ENCODE measurements around the gene SPTBN2.

Gene SPTBN2

GRCh38 chr11:66700742-66701141 lies 28.3 kb downstream of the SPTBN2 start:
- no peak for DNase-seq

- no peak for DNase-seq
Measured at GRCh38 chr11:66700337-66700736, 28.7 kb downstream of the SPTBN2 start.

GRCh38 chr11:66698491-66698890 lies 30.5 kb downstream of the SPTBN2 start:
- no peak for DNase-seq

DNA sequence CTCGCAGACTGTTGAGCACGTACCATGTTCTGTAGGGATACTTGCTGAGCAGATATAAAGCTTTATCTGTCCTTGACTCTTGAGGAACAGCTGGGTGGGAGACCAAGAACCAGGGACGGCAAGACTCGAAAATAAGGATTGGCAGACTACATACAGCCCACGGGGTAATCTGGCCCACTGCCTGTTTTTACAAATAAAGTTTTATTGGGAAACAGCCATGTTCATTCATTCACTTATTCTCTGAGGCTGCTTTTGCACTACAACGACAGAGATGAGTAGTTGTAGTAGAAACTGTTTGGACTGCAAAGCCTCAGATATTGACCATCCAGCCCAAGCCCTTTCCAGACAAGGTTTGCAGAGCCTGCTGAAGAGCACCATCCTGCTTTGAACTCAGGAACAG lies 31.0 kb downstream of the SPTBN2 start:
- DNase-seq: no peak

GRCh38 chr11:66696146-66696545 lies 32.9 kb downstream of the SPTBN2 start:
- no peak for DNase-seq

- peak; percentile 79 for DNase-seq
Measured at GRCh38 chr11:66694732-66695207, 34.2 kb downstream of the SPTBN2 start.

DNA sequence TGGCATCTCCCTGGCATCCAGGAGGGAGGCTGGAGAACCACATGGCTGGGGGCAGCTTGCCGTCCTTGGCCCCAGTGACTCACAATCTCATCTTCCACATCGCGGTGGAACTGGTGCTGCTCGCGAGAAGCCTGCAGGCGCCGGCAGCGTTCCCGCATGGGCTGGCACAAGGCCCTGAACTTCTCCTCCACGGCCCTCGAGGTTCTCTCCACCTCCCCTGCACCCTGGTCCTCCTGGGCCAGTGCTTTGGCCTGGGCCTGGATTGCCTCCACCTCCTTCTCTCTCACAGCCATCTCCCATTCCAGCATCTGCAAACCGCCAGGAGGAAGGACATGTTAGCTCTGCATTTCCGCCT lies 35.0 kb downstream of the SPTBN2 start:
- DNase-seq: no peak

DNA sequence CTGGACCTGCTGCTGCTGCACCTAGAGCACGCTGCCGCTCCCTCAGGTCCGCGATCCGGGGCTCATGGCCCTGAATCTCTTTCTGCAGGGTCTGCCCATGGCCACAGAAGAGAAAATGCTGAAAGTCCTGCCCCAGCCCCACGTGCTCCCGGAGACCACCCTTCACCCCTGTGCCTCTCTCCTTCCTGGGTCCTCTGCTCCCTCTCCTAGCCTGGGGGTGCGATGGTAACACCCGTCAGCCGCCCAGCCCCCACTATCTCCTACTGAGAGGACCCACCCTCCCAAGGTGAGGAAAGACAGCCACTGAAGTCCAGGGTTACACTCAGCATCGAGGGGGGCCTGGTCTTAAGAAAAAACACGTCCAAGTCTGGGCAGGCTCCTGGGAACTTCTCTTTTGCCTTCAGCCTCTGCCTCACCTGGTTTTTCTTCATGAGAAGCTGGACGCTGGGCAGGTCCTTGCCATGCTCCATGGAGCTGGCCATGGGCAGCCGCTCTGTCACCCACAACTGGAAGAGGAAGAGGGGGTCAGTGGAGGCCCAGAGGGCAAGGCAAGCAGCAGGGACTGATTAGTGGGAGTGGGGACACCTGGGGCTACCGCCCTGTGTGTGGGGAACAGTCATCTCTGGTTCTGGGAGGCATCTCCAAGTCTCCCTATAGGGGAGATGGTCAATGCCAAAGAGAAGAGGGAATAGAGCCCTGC lies 35.5 kb downstream of the SPTBN2 start:
- DNase-seq: no peak

DNA sequence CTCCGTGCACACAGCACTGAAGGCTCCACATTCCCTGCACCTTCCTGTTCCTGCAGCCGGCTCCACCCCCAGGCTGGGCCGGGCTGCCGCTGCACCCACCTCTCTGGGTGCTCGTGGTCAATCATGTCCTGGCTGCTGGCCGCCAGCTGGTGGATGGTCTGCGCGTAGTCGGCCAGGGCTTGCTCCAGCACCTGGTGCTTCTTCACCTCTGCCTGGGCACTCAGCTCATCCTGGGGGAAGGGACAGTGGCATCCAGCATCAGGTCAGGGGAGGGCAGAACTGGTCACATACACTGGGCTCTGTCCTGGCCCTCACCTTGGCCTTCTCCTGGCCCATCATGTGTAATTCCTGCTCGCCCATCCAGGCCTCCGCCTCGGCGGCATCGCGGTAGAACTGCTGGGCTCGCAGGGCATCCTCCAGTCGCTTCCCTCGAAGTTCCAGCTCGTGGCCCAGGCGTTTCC lies 36.1 kb downstream of the SPTBN2 start:
- no peak for DNase-seq

- DNase-seq: no peak
Measured at GRCh38 chr11:66692446-66692845, 36.6 kb downstream of the SPTBN2 start.

DNA sequence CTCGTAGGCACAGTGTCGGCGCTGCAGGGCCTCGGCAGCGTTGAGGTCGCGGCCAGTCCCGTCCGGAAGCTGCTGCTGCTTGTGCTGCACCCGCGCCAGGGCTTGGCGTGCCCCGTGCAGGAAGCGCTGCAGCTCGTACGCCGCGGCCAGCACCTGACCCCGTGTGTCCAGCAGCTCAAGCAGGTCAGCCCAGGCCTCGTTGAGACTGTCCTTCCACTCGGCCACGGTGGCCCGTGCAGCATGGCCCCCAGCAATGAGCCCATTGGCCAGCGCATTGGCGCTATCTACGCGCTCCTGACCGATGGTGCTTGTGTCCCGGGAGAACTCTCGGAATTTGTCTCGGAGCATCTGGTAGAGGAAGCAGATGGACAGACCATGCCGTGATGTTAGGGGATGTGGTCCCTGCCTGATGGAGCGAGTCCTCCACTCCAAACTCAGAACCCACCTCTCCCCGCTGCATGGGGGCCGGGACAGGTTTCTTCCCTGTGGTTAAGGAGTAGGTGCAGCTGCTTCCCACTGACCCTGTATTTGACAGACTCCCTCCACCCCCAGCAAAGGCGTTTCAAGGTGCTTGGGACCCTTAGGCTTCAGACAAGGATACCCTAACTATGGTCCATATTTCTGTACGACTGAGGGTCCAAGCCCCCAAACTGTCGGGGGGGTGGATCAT lies 37.6 kb downstream of the SPTBN2 start:
- DNase-seq: no peak

GRCh38 chr11:66689661-66690590 lies 39.1 kb downstream of the SPTBN2 start:
- DNase-seq: no peak

DNA sequence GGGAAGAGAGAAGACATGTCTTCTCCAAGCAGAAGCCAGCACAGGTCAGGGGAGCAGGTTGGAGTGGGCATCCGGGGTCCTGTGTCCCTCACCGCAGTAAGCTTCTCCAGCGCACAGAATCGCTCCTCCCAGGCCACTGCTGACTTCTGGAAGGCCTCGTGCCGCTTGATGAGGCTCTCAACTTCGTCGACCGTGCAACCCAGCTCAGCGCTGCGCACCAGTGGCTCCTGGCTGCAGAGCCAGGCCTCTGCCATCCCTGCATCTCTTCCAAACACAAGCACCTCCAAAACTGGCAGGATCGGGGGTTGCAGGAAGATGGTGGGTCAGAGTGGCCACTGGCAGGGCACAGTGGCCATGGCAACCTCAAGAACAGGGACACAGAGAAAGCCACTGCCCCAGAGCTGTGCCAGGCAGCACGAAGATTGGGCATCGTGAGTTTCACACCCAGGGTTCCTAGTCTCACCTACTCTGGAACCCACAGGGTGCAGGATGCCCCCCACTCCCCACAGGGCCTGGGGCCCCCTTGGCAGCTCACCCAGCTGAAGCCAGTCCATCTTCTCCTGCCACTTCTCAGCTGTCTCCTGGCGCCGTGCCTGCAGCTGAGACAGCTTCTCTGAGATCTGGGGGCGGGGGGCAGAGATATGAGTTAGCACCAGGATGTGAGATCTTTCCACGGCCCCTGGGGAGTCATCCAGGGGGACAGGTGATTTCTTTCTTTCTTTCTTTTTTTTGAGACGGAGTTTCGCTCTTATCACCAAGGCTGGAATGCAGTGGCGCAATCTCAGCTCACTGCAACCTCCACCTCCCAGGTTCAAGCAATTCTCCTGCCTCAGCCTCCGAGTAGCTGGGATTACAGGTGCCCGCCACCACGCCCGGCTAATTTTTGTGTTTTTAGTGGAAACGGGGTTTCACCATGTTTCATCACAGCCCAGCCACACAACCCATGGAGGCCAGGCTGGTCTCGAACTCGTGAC lies 40.2 kb downstream of the SPTBN2 start:
- DNase-seq: no peak

DNA sequence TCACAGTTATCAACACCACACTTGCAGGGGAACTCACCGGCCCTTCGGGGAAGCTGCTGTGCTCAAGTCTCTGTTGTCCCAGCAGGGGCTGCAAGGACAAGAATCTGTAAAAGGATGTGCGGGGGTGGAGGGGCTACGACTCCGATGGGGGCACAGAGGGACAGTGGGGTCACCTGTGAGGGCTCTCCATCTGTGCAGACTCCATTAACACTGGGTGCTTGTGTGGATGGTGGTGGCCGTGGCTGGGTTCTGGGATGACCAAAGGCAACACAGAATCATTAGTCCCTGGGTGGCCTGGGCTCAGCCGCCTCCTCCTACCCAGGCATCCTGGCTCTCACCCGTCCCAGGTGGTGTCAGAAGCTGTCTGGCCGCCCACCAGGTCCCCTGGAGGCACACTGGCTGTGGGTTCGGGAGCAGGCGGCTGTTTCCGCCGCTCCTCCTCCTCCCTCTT lies 41.2 kb downstream of the SPTBN2 start:
- no peak for DNase-seq

GRCh38 chr11:66686801-66687750 lies 41.9 kb downstream of the SPTBN2 start:
- DNase-seq: no peak

GRCh38 chr11:66686100-66686785 lies 42.8 kb downstream of the SPTBN2 start:
- DNase-seq: no peak

DNA sequence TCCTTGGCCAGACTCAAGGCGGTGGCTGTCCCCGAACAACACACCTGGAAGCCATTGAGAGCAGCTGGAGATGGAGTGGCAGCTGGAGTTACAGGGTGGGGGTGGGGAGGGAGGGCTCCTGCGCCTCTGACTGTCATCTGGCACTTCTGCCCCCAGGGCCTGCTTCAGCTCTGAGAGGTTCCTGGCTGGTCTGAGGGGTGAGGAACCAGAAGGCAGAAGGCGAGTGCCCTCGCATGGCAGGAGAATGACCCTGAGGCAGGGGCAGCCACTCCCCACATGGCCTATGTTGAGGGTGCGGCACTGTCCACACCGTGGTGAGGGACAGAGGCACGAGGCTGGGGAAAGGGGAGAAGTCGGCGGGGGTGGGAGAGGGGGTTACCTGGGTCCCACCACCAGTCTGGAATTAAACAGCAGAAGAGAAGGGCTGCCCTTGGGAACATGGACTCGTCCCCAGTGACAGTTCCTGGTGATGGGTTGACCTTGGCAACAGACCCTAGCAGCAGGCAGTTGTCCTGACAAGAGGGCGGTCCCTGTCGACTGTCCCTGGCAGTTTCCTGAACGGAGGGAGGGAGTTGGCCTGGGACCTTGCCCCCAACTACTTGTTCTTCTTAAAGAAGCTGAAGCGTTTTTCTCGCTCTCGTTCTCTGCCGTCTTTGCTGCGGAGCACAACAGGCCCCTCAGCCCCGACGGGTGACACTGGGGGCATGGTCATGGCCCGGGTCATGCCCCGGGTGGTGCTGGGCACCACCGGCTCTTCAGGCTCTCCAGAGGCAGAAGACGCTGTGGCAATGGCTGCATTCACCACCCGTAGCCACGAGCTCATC lies 43.5 kb downstream of the SPTBN2 start:
- no peak for DNase-seq

DNA sequence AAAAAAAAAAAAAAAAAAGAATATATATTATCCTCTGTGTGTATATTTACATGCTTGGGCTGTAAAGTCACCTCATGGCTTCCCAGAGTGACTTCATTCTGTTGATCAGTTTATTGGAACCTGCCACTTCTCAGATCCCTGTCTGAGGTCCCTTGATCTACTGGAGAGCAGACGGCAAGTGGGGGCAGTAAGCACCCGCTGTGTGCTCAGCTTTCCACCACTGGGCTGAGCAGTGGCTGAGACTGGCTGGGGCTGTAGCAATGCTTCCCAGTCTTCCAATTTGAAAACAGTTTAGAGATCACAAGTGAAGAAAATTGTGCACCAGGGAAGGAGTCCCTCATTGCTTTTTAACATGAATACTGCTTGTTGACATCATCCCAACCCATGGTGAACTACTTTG lies 44.4 kb downstream of the SPTBN2 start:
- no peak for DNase-seq

DNA sequence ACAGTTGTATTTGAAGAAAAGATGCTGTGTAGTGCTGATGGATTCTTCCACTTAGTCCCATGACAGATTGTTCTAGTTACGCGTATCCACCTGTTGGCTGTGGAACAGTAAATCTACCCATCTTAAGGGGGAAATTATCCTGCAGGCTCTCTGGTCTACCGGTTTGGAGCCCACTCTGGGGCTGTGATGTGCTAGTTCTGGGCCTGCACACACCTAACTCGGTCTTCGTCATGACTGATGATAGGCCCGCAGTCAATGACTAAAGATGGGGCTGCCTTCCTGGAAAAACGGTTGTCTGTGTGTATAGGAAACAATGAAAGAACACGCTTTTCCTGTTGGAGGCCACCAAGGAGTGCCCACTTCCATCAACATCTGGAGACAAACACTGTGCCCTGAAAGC lies 45.1 kb downstream of the SPTBN2 start:
- no peak for DNase-seq
